Inferior parietal cortex (tissue), 1 donor: ENCODE data around the gene CMTM3.
"Not testable (repeated sequence)": the region's sequence is repeated elsewhere in the genome, so short reads cannot be mapped to it uniquely, and the experiment has no call there.

Source experiments
- DNase-seq: peaks from one replicate; pipeline ENCODE4 v3.0.0-alpha.2; 2016; ENCODE audit errors: extremely low spot score

The CMTM3 gene

GRCh38 chr16:66585481-66586239, 18.8 kb upstream of the CMTM3 start:
- DNase-seq = no peak

- no peak for DNase-seq
These were observed 16.5 kb upstream of the CMTM3 start for GRCh38 chr16:66587881-66588600.

- DNase-seq = no peak
These were observed 15.4 kb upstream of the CMTM3 start for GRCh38 chr16:66588981-66589713.

- no peak for DNase-seq
These were observed 14.2 kb upstream of the CMTM3 start for GRCh38 chr16:66590322-66590721.

- DNase-seq = no peak
These were observed 13.5 kb upstream of the CMTM3 start for GRCh38 chr16:66591018-66591417.

GRCh38 chr16:66592241-66592640, 12.3 kb upstream of the CMTM3 start:
- DNase-seq = no peak

- DNase-seq = no peak
These were observed 11.7 kb upstream of the CMTM3 start for GRCh38 chr16:66592814-66593213.

- no peak for DNase-seq
These were observed 9.8 kb upstream of the CMTM3 start for GRCh38 chr16:66594739-66595138.

- not testable (repeated sequence) for DNase-seq
These were observed 7.9 kb upstream of the CMTM3 start for GRCh38 chr16:66596559-66596958.

GRCh38 chr16:66596986-66597848, 7.3 kb upstream of the CMTM3 start:
- DNase-seq = no peak

- DNase-seq = no peak
These were observed 6.4 kb upstream of the CMTM3 start for GRCh38 chr16:66598111-66598510.

GRCh38 chr16:66599726-66600125, 4.8 kb upstream of the CMTM3 start:
- DNase-seq = no peak

GRCh38 chr16:66600477-66600876, 4.0 kb upstream of the CMTM3 start:
- DNase-seq = no peak

GRCh38 chr16:66601471-66601870, 3.0 kb upstream of the CMTM3 start:
- no peak for DNase-seq

- no peak for DNase-seq
These were observed 748 bp upstream of the CMTM3 start for GRCh38 chr16:66603537-66604375.

GRCh38 chr16:66605177-66605978, 874 bp downstream of the CMTM3 start:
- no peak for DNase-seq

GRCh38 chr16:66605979-66606751, 1.7 kb downstream of the CMTM3 start:
- no peak for DNase-seq

- peak; percentile 83 for DNase-seq
These were observed 4.0 kb downstream of the CMTM3 start for GRCh38 chr16:66608241-66609138.
